KMS-11 (cell line): Measurements from ENCODE around the gene TMEM52.

Experiments
- H2AFZ ChIP-seq: fragments of 200-600 bp; sonication (generic); 2 replicates; pipeline ENCODE4 v1.6.1; 2016; ENCODE audit warnings: antibody characterized with exemption, mixed run types, low read depth
- H3K27ac ChIP-seq: fragments of 200-600 bp; sonication (generic); 2 replicates; pipeline ENCODE4 v1.6.1; 2016; ENCODE audit warnings: mild to moderate bottlenecking, mixed run types
- H3K27me3 ChIP-seq: fragments of 200-600 bp; sonication (generic); 2 replicates; pipeline ENCODE4 v1.6.1; 2017; ENCODE audit warnings: mild to moderate bottlenecking, low read depth, mixed run types, moderate library complexity; ENCODE audit not compliant: insufficient read depth
- H3K36me3 ChIP-seq: fragments of 200-600 bp; sonication (generic); 2 replicates; pipeline ENCODE4 v1.6.1; 2017; ENCODE audit warnings: mild to moderate bottlenecking, mixed run types; ENCODE audit not compliant: insufficient read depth
- H3K4me1 ChIP-seq: fragments of 200-600 bp; sonication (generic); 2 replicates; pipeline ENCODE4 v1.6.1; 2016; ENCODE audit warnings: mild to moderate bottlenecking, low read depth, mixed run types; ENCODE audit not compliant: poor library complexity, severe bottlenecking
- H3K4me2 ChIP-seq: fragments of 200-600 bp; sonication (generic); 2 replicates; pipeline ENCODE4 v1.7.0; 2016; ENCODE audit warnings: mild to moderate bottlenecking, mixed run types
- H3K4me3 ChIP-seq: fragments of 200-600 bp; sonication (generic); IDR thresholded peaks from 2 replicates; pipeline ENCODE4 v1.6.1; 2017; ENCODE audit warnings: low read depth, low read length, mixed read lengths; ENCODE audit not compliant: insufficient read depth
- H3K79me2 ChIP-seq: fragments of 200-600 bp; sonication (generic); 2 replicates; pipeline ENCODE4 v1.6.1; 2016; ENCODE audit warnings: low read depth, mixed run types; ENCODE audit not compliant: insufficient read depth
- H3K9ac ChIP-seq: fragments of 200-600 bp; sonication (generic); 2 replicates; pipeline ENCODE4 v1.6.1; 2016; ENCODE audit warnings: mild to moderate bottlenecking, mixed run types
- H4K20me1 ChIP-seq: fragments of 200-600 bp; sonication (generic); 2 replicates; pipeline ENCODE4 v1.6.1; 2016; ENCODE audit warnings: mild to moderate bottlenecking, mixed run types; ENCODE audit not compliant: insufficient read depth
- CTCF ChIP-seq: fragments of 200-600 bp; sonication (generic); conservative IDR thresholded peaks from 2 replicates; pipeline ENCODE4 v1.6.1; 2017; ENCODE audit warnings: low read depth, mild to moderate bottlenecking, antibody characterized with exemption, low read length, moderate library complexity, mixed read lengths

Gene TMEM52

GRCh38 chr1:1942753-1943656 is 23.9 kb upstream of the TMEM52 start:
- no peak for TF ChIP-seq CTCF
- Histone ChIP-seq H2AFZ (no peak overlapping the region), H3K36me3 (no peaks in the 10 kb centered on the region), H3K4me2 (no peak overlapping the region), H3K9ac (no peak overlapping the region), H3K27me3 (peaks cover 93% of the 10 kb centered on the region), H3K79me2 (no peaks in the 10 kb centered on the region), H3K27ac (no peak overlapping the region), H3K4me1 (no peaks in the 10 kb centered on the region), H3K4me3 (no peak overlapping the region), H4K20me1 (no peaks in the 10 kb centered on the region)

GRCh38 chr1:1941868-1942752 is 23.0 kb upstream of the TMEM52 start:
- no peaks in the 10 kb centered on the region for H3K79me2 ChIP-seq
- H3K27me3 ChIP-seq = peaks cover 90% of the 10 kb centered on the region
- H2AFZ ChIP-seq = no peak overlapping the region
- no peaks in the 10 kb centered on the region for H4K20me1 ChIP-seq
- H3K4me2 ChIP-seq = no peak overlapping the region
- TF ChIP-seq CTCF = no peak
- H3K9ac ChIP-seq = no peak overlapping the region
- H3K4me3 ChIP-seq = no peak overlapping the region
- no peaks in the 10 kb centered on the region for H3K36me3 ChIP-seq
- no peaks in the 10 kb centered on the region for H3K4me1 ChIP-seq
- H3K27ac ChIP-seq = no peak overlapping the region

GRCh38 chr1:1941211-1941841 is 22.2 kb upstream of the TMEM52 start:
- Histone ChIP-seq H3K27me3 (peaks cover 90% of the 10 kb centered on the region), H3K4me1 (no peaks in the 10 kb centered on the region), H4K20me1 (no peaks in the 10 kb centered on the region), H3K4me2 (no peak overlapping the region), H3K9ac (no peak overlapping the region), H3K36me3 (no peaks in the 10 kb centered on the region), H3K4me3 (no peak overlapping the region), H2AFZ (no peak overlapping the region), H3K79me2 (no peaks in the 10 kb centered on the region), H3K27ac (no peak overlapping the region)
- TF ChIP-seq CTCF = no peak

GRCh38 chr1:1940123-1940425 is 21.0 kb upstream of the TMEM52 start:
- H3K79me2 ChIP-seq = no peaks in the 10 kb centered on the region
- H3K27me3 ChIP-seq = peaks cover 82% of the 10 kb centered on the region
- H2AFZ ChIP-seq = no peak overlapping the region
- no peaks in the 10 kb centered on the region for H4K20me1 ChIP-seq
- H3K4me3 ChIP-seq = no peak overlapping the region
- H3K36me3 ChIP-seq = no peaks in the 10 kb centered on the region
- no peaks in the 10 kb centered on the region for H3K4me1 ChIP-seq
- H3K9ac ChIP-seq = no peak overlapping the region
- H3K27ac ChIP-seq = no peak overlapping the region
- TF ChIP-seq CTCF = no peak
- H3K4me2 ChIP-seq = no peak overlapping the region
